ENCODE measurements around the gene DCBLD2. TPM values are rescaled to one million over a fixed set of nuclear protein-coding genes. Genes with fewer than 3 reads are reported as not detected.
A peak's percentile ranks its signal among the peaks of the same experiment; 100 is the strongest.

DCBLD2 gene
- total and polyA plus RNA-seq, 2 of the 4 experiments (the other 2 are of a cell fraction), result 121 to 196 TPM

DNA sequence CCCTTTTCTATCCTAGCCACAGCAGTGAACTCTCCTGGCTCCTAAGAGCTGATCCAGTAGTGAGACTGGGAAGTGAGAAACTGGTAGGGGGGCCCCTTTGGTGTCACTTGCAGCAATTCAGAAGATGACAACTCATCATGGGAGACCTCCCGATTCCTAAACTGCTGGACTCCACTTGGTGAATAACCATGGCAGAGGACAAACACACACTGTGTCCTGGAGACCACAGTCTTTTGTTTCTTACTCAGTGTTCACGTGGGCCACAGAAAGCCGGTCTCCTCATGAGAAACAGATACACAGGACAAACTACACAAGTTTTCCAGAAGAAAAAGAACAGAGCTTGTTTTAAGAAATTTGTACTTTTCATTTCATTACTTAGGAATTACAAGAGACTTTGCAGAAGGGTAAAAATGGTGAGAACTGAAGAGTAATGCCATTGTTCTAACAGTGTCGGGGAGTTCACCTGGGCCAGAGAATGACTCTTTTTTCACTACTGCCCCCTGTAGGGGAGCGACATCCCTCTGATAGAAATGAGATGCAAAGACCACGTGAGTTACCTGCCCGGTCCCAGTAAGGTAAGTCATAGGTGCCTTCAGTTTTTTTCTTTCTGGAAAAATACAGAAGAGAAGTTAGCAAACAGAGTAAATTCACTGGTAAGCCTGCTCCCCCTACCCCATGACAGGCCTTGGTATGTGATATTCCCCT lies 100.3 kb downstream of the DCBLD2 start:
- intact Hi-C loops (cut with micrococcal nuclease), result no loop called here
- POLR2A ChIA-PET (ENCODE audit: unreplicated experiment), result no interaction called here

More for the DNA sequence above, 100.3 kb downstream of the DCBLD2 start:
- Histone ChIP-seq H3K4ac (ENCODE audit: low read depth, low read length) (no peak overlapping the region), H3K27me3 (ENCODE audit: control insufficient read depth, insufficient read depth, low read length) (no peaks in the 10 kb centered on the region), H3K23ac (ENCODE audit: low read depth, low read length) (no peak overlapping the region), H2BK20ac (ENCODE audit: low read depth, low read length) (no peak overlapping the region), H3K9me3 (ENCODE audit: control insufficient read depth, insufficient read depth, low read length) (no peaks in the 10 kb centered on the region), H3K4me3 (ENCODE audit: insufficient read depth, low read depth, low read length) (no peak overlapping the region), H3K9me1 (ENCODE audit: insufficient read depth, low read length) (0 out of 2 replicates have a peak, but pooled peaks cover 3% of the 10 kb centered on the region), H4K91ac (ENCODE audit: insufficient read depth, low read depth, low read length) (no peak overlapping the region), H2BK15ac (ENCODE audit: low read depth, low read length) (no peak overlapping the region), H3K36me3 (ENCODE audit: control insufficient read depth, insufficient read depth, low read length) (peaks cover 25% of the 10 kb centered on the region), H3K4me1 (ENCODE audit: control insufficient read depth, insufficient read depth, low read length) (no peaks in the 10 kb centered on the region), H4K5ac (ENCODE audit: low read depth, low read length) (no peak overlapping the region), H3K14ac (replicated peaks; ENCODE audit: low read depth, low read length) (no peak overlapping the region), H2BK5ac (ENCODE audit: low read depth, low read length, poor library complexity, severe bottlenecking) (no peak overlapping the region), H3K79me1 (ENCODE audit: low read depth in 1 of 2, low read length in 2 of 2) (peaks cover 6 to 7% of the 10 kb centered on the region in 2 experiments; a peak in 2 of 4 replicates), H4K8ac (ENCODE audit: low read depth in 2 of 2, low read length in 2 of 2) (no peak overlapping the region), H3K56ac (ENCODE audit: extremely low read depth, insufficient read depth, low read length) (no peak overlapping the region), H2AK5ac (ENCODE audit: low read depth, low read length) (no peak overlapping the region), H2AK9ac (replicated peaks; ENCODE audit: low read depth, low read length, poor library complexity) (no peak overlapping the region), H3K27ac (ENCODE audit: insufficient read depth, low read length) (no peak overlapping the region), H4K20me1 (ENCODE audit: insufficient read depth, low read length) (no peaks in the 10 kb centered on the region; the same call in 1 of the 2 replicates), H2BK120ac (ENCODE audit: low read depth, low read length) (no peak overlapping the region), H3K18ac (ENCODE audit: low read depth, low read length) (no peak overlapping the region), H3K4me2 (ENCODE audit: low read depth, low read length) (no peak overlapping the region), H2AFZ (replicated peaks; ENCODE audit: low read length, poor library complexity) (no peak overlapping the region), H3K9ac (ENCODE audit: low read depth, low read length) (no peak overlapping the region)
- TF ChIP-seq RFX5 (IDR thresholded peaks at IDR 0.05; ENCODE audit: low read depth, low read length) (no peak), RCOR1 (IDR thresholded peaks at IDR 0.05; ENCODE audit: insufficient replicate concordance, low read length) (no peak), CEBPB (IDR thresholded peaks at IDR 0.05; ENCODE audit: low read depth, low read length) (no peak), CTCF (conservative IDR thresholded peaks at IDR 0.05; ENCODE audit: low read depth, low read length) (0 out of 2 replicates have a peak, but pooled peaks have one; percentile 3), BHLHE40 (IDR thresholded peaks at IDR 0.05; ENCODE audit: low read depth, low read length) (no peak), MAFK (IDR thresholded peaks at IDR 0.05; ENCODE audit: low read depth, low read length) (no peak)
- dilution Hi-C loops (cut with HindIII; ENCODE audit: low sequenced_read_pairs, unreplicated experiment) (no loop called here), in situ Hi-C loops (cut with MboI; ENCODE audit: low sequenced_read_pairs) (no loop called here)
- ATAC-seq (ENCODE audit: low read depth) (no peak), DNase-seq (no peak)
- BruUV-seq (replicated peaks), result no TSS peak
- CTCF ChIA-PET, result no interaction called here
- WGBS, 2 experiments (ENCODE audit: extremely low coverage in 2 of 2, insufficient read length in 1 of 2), result no CpG with 5 or more reads among the region's 7 CpGs
